ENCODE results near the gene LEPROT. TPM values are rescaled to one million over a fixed set of nuclear protein-coding genes. Genes with fewer than 3 reads are reported as not detected.
"Not testable (repeated sequence)": the region's sequence is repeated elsewhere in the genome, so short reads cannot be mapped to it uniquely, and the experiment has no call there.

The LEPROT gene
- total and polyA plus RNA-seq, 8 donors, result 114 to 132 (median 118) TPM

- Histone ChIP-seq H3K27ac (no peak overlapping the region), H3K36me3 (no peaks in the 10 kb centered on the region), H3K4me1 (no peaks in the 10 kb centered on the region), H3K9me3 (peaks cover 0 to 9% of the 10 kb centered on the region in 2 donors), H3K27me3 (no peaks in the 10 kb centered on the region), H3K4me3 (no peak overlapping the region)
- ATAC-seq (no peak), DNase-seq (no peak)
- TF ChIP-seq, protein P1, sequence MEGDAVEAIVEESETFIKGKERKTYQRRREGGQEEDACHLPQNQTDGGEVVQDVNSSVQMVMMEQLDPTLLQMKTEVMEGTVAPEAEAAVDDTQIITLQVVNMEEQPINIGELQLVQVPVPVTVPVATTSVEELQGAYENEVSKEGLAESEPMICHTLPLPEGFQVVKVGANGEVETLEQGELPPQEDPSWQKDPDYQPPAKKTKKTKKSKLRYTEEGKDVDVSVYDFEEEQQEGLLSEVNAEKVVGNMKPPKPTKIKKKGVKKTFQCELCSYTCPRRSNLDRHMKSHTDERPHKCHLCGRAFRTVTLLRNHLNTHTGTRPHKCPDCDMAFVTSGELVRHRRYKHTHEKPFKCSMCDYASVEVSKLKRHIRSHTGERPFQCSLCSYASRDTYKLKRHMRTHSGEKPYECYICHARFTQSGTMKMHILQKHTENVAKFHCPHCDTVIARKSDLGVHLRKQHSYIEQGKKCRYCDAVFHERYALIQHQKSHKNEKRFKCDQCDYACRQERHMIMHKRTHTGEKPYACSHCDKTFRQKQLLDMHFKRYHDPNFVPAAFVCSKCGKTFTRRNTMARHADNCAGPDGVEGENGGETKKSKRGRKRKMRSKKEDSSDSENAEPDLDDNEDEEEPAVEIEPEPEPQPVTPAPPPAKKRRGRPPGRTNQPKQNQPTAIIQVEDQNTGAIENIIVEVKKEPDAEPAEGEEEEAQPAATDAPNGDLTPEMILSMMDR (IDR thresholded peaks at IDR 0.05), result no peak
- intact Hi-C loops (cut with DNase I), result no loop called here
Measured at GRCh38 chr1:65458730-65459396, 38.4 kb downstream of the LEPROT start.

DNA sequence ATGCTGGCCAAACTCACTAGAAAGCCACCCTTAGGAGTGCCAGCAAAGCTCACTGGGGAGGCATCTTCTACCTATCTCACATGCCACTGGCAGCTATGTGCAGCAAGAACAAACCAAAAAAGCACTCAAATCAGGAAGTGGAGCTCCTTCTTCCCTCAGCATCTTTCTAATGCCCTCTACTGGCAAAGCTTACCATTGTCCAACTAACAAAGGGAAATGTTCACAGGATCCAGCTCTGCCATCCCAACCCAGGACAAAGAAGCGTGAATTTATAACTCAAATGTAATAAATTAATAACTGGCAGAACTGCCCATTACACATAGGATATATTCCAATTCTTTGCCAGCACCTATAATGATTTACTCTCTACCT, 38.9 kb downstream of the LEPROT start:
- H3K27ac ChIP-seq, result no peak overlapping the region
- no peaks in the 10 kb centered on the region for H3K4me1 ChIP-seq
- DNase-seq (no peak), ATAC-seq (peak; percentile 47)
- no peaks in the 10 kb centered on the region for H3K27me3 ChIP-seq
- H3K4me3 ChIP-seq, result no peak overlapping the region
- TF ChIP-seq, protein P1 (IDR thresholded peaks at IDR 0.05), result peak; percentile 27 to 36
- intact Hi-C loops (cut with DNase I), result no loop called here
- H3K9me3 ChIP-seq, result peaks cover 0 to 6% of the 10 kb centered on the region in 2 donors
- no peaks in the 10 kb centered on the region for H3K36me3 ChIP-seq

DNA sequence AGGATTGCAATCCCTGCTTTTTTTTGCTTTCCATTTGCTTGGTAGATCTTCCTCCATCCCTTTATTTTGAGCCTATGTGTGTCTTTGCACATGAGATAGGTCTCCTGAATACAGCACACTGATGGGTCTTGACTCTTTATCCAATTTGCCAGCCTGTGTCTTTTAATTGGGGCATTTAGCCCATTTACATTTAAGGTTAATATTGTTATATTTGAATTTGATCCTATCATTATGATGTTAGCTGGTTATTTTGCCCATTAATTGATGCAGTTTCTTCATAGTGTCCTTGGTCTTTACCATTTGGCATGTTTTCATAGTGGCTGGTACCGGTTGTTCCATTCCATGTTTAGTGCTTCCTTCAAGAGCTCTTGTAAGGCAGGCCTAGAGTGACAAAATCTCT, 45.4 kb downstream of the LEPROT start:
- H3K4me1 ChIP-seq; intact Hi-C loops (cut with DNase I); ATAC-seq; H3K36me3 ChIP-seq; H3K27ac ChIP-seq; H3K27me3 ChIP-seq; H3K9me3 ChIP-seq; DNase-seq; H3K4me3 ChIP-seq: not testable (repeated sequence)

GRCh38 chr1:65467536-65467935, 47.1 kb downstream of the LEPROT start:
- Histone ChIP-seq H3K4me1 (peaks cover 0 to 9% of the 10 kb centered on the region in 2 donors), H3K9me3 (no peaks in the 10 kb centered on the region), H3K4me3 (no peak overlapping the region), H3K27me3 (no peaks in the 10 kb centered on the region), H3K36me3 (no peaks in the 10 kb centered on the region), H3K27ac (no peak overlapping the region)
- TF ChIP-seq, protein P1 (IDR thresholded peaks at IDR 0.05), result no peak
- ATAC-seq, result peak; percentile 64
- intact Hi-C loops (cut with DNase I), result no loop called here
- DNase-seq, result peak in 2 of 4 donors; percentile 27 to 34

- Histone ChIP-seq H3K27me3 (no peaks in the 10 kb centered on the region), H3K36me3 (no peaks in the 10 kb centered on the region), H3K4me3 (no peak overlapping the region), H3K9me3 (no peaks in the 10 kb centered on the region), H3K27ac (peak overlapping the region in 1 of 2 donors; percentile 26), H3K4me1 (peaks cover 0 to 9% of the 10 kb centered on the region in 2 donors)
- DNase-seq (no peak), ATAC-seq (peak; percentile 16)
- TF ChIP-seq, protein P1 (IDR thresholded peaks at IDR 0.05), result no peak
- intact Hi-C loops (cut with DNase I), result no loop called here
Measured at GRCh38 chr1:65469126-65469888, 48.8 kb downstream of the LEPROT start.
